Ectodermal cell (in vitro differentiated cells): ENCODE measurements around the gene RNGTT.

Experiments used
- H3K27ac ChIP-seq: 2 replicates; pipeline ENCODE4 v1.7.0; 2013; ENCODE audit warnings: mild to moderate bottlenecking, low read depth, low read length; ENCODE audit not compliant: insufficient read depth, poor library complexity, severe bottlenecking
- H3K27me3 ChIP-seq: 2 replicates; pipeline ENCODE4 v1.7.0; 2013; ENCODE audit warnings: mild to moderate bottlenecking, low read length; ENCODE audit not compliant: insufficient read depth, control insufficient read depth, poor library complexity, severe bottlenecking
- H3K36me3 ChIP-seq: one replicate; pipeline ENCODE4 v1.7.0; 2013; ENCODE audit warnings: low read length; ENCODE audit not compliant: control insufficient read depth, insufficient read depth
- H3K4me1 ChIP-seq: one replicate; pipeline ENCODE4 v1.7.0; 2013; ENCODE audit warnings: low read length; ENCODE audit not compliant: control insufficient read depth, insufficient read depth
- H3K4me3 ChIP-seq: 2 replicates; pipeline ENCODE4 v1.7.0; 2013; ENCODE audit warnings: low read depth, low read length, control low read depth; ENCODE audit not compliant: insufficient read depth
- H3K9me3 ChIP-seq: 2 replicates; pipeline ENCODE4 v1.7.0; 2013; ENCODE audit warnings: mild to moderate bottlenecking, low read length, moderate library complexity; ENCODE audit not compliant: control insufficient read depth
- WGBS, 2 experiments: methylation state at CpG; one replicate each; pipeline ENCODE4 v1.1.7; 2013; ENCODE audit warnings: missing lambda C conversion rate in 2 of 2; 5-methylcytosine and 5-hydroxymethylcytosine counted together

RNGTT gene

DNA sequence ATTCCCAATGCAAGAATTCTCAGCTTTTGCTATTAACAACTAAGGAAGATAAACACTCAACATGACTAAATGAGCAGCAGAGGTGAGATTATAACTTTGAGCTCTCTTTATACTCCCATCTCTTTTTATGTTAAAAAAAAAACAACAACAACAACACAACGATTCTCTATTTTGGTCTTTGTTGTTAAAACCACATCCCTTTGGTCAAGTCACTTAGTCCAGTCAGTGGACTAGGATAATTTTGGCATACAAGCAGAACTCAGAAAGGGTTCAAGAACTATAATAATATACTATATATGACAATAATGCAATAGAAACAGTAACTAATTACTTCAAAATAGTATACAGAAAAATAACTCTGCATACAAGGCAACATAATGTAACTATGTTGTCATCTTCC, 312.4 kb downstream of the RNGTT start:
- Histone ChIP-seq H3K4me1 (no peaks in the 10 kb centered on the region), H3K27me3 (no peaks in the 10 kb centered on the region), H3K4me3 (no peak overlapping the region), H3K27ac (no peak overlapping the region), H3K9me3 (no peaks in the 10 kb centered on the region), H3K36me3 (no peaks in the 10 kb centered on the region)
- 89 to 100% methylated on average over 1 of the region's 1 CpG for WGBS, 2 experiments

DNA sequence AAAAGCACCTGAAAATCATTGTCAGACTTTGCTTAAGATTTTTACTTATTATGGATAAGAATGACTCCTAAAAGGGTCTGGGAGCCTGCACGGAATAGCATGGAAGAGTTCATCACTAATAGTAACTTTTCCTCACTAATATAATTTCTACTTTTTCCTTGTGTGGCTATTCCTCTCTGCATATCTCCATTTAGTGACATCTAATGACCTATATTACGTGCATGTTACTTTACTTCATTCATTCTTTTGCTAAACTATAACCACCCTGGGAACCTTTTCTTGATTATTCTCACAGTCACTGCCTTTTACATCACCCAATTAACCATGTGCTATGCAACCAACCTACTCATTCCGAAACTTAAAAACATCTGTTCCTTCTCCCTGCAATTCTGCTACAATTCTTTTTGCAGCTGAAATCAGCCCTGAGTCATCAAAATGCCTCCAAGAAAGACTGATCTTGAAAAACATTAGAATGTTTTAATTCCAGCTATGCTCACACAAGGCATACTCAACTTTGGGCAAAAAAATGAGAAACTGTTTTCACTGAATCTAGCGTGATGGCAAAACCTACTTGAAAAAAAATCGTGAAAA, 313.3 kb downstream of the RNGTT start:
- WGBS, 2 experiments, result 95% methylated on average over 5 of the region's 5 CpGs
- Histone ChIP-seq H3K27me3 (no peaks in the 10 kb centered on the region), H3K9me3 (no peaks in the 10 kb centered on the region), H3K36me3 (no peaks in the 10 kb centered on the region), H3K4me1 (no peaks in the 10 kb centered on the region), H3K4me3 (no peak overlapping the region), H3K27ac (no peak overlapping the region)

DNA sequence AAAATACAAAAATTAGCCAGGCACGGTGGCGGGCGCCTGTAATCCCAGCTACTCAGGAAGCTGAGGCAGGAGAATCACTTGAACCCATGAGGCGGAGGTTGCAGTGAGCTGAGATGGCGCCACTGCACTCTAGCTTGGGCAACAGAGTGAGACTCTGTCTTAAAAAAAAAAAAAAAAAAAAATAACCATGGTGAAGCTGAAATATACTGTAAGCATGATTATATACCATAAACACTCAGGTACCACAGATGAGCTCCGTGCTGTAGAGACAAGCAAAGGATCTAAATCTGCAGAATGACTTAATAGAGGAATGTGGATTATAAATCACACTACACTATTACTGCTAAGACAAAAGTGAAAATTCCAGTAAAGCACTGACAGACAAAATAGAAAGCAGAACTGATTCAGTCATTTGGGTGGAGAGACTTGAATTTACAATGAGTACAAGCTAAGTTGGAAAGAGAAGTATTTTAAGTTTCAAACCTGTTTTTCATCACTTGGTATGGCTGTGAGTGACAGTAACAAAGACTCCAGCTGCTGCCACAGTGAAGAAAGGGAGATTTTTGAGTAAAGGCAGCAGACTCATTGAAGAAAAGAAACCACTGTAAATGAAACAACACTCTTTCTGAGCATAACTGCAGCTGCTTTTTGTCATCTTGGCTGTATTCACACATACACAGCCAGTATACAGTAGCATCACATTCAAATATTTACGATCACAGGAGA, 322.1 kb downstream of the RNGTT start:
- Histone ChIP-seq H3K36me3 (no peaks in the 10 kb centered on the region), H3K9me3 (no peaks in the 10 kb centered on the region), H3K27me3 (no peaks in the 10 kb centered on the region), H3K4me1 (peaks cover 5% of the 10 kb centered on the region), H3K27ac (no peak overlapping the region), H3K4me3 (no peak overlapping the region)
- WGBS, 2 experiments, result 90 to 93% methylated on average over 4 to 5 of the region's 7 CpGs

DNA sequence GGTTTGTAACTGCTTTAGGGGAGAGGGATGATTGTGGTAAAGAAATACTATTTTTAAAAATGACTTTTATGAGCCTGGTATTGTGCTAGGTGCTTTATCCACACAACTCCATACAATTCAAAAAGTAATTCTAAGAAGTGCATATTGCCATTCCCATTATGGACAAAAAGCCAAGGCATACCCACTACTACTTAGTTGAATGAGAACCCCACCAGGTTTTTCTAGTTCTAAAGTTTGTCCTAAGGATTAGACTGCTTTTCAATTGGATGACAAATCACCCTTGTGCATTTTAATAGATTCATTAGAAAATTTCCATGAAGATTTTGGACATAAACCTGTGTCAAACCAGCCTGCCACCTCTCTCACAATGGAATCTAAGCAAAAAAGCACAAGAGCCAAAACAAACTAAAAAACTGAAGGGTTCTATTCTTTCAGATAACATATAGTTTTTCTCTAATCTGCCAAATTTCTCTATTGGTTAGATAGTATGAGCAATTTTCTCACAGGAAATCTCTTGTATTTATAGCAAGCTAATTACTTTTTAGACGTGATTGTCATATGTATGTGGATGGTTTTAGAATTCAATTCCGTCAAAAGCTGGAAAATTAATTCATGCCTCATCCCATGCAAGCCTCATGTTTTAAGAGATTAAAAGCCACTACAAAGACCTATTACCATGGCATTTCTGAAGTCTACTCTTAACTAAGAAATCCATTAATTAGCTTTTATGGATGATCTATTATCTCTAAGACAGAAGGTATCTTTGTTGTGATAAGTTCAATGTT, 325.5 kb downstream of the RNGTT start:
- H3K4me3 ChIP-seq, result no peak overlapping the region
- WGBS, 2 experiments, result 91 to 100% methylated on average over 1 of the region's 2 CpGs
- no peaks in the 10 kb centered on the region for H3K27me3 ChIP-seq
- no peaks in the 10 kb centered on the region for H3K9me3 ChIP-seq
- no peaks in the 10 kb centered on the region for H3K36me3 ChIP-seq
- peaks cover 5% of the 10 kb centered on the region for H3K4me1 ChIP-seq
- H3K27ac ChIP-seq, result no peak overlapping the region

DNA sequence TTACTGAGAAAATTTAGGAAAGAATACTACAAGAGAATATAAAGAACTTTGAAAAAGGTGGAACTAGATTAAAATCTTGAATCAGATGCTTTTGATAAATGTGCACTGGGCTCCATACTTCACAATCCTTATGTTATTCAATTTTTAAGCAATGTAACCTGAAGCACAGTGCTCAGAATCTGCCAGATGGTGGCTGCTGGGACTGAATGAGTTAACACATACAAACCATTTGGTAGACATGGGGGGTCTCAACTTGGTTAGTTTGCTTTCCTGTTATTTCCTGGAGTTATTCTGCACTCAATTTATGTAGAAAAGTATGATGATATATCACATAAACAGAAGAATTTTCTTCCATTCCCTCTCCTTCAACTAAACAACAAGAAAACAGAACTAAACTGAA, 326.5 kb downstream of the RNGTT start:
- no peaks in the 10 kb centered on the region for H3K9me3 ChIP-seq
- H3K4me3 ChIP-seq, result no peak overlapping the region
- H3K4me1 ChIP-seq, result peaks cover 5% of the 10 kb centered on the region
- no peak overlapping the region for H3K27ac ChIP-seq
- H3K27me3 ChIP-seq, result no peaks in the 10 kb centered on the region
- H3K36me3 ChIP-seq, result no peaks in the 10 kb centered on the region

DNA sequence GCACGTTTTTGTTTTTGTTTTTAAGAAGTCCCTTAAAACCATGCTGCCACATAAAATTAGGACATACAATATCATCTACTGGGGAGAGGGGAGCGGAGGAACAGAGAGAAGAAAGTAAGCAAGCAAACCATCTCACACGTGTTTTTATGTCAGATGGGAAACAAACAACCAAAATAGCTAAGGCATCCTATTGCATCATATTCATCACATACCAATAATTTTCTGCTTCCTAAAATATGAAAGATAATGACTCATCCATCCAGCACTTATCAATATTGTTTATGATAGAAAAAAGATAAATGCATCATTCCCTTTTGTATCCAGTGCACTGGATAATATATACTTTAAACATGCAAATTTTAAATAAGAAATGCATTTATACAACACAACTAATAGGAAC, 329.6 kb downstream of the RNGTT start:
- 89 to 90% methylated on average over 1 to 3 of the region's 3 CpGs for WGBS, 2 experiments
- Histone ChIP-seq H3K36me3 (no peaks in the 10 kb centered on the region), H3K4me3 (no peak overlapping the region), H3K27ac (no peak overlapping the region), H3K4me1 (peaks cover 12% of the 10 kb centered on the region), H3K9me3 (no peaks in the 10 kb centered on the region), H3K27me3 (no peaks in the 10 kb centered on the region)

DNA sequence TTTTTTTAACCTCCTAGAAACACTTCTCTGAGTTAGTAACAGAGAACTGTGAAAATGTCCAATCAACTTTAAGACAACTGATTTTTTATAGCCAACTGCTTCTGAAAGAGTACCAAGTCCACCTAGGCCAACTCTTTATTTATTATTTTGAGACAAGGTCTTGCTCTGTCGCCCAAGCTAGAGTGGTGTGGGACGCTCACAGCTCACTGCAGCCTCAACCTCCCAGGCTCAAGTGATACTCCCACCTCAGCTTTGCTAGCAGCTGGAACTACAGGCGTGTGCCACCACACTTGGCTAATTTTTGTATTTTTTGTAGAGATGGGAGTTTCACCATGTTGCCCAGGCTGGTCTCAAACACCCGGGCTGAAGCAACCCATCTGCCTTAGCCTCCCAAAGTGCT, 331.6 kb downstream of the RNGTT start:
- Histone ChIP-seq H3K9me3 (no peaks in the 10 kb centered on the region), H3K27ac (no peak overlapping the region)
- WGBS, 2 experiments, result 85 to 94% methylated on average over 4 of the region's 4 CpGs

DNA sequence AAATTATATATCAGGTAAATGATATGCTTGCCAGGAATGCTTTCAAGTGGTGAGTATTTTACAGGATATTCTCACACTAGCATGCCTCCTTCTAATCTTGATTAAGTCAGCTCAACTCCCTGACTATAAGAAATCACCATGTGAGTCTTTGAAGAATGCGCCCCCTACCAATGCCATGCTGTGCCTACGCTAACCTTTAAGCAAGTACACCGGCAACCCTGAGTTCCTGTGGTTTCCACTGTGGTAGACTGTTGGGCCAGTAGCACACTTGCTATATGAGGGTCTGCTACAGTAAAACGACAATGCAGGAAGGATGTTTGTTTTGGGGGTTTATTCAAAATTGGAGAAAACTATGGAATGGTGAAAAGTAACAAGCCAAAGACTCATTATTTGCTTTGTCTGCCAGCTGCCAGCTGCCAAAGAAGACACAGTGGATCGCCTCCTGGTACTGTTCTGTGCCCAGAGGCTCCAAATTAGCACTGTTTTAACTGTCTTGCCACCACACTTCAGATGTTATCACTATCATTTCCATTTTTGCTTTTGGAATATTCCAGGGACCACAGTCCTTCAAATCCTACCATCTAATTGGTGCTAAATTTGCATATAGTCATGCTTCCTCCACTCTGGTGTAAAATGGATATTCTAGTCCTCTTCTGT, 333.5 kb downstream of the RNGTT start:
- Histone ChIP-seq H3K9me3 (no peaks in the 10 kb centered on the region), H3K27ac (no peak overlapping the region), H3K27me3 (no peaks in the 10 kb centered on the region), H3K4me1 (peaks cover 7% of the 10 kb centered on the region), H3K4me3 (no peak overlapping the region), H3K36me3 (no peaks in the 10 kb centered on the region)
- WGBS, 2 experiments, result 41 to 42% methylated on average over 5 of the region's 5 CpGs

More for the DNA sequence above, 331.6 kb downstream of the RNGTT start:
- Histone ChIP-seq H3K36me3 (no peaks in the 10 kb centered on the region), H3K4me1 (peaks cover 7% of the 10 kb centered on the region), H3K27me3 (no peaks in the 10 kb centered on the region), H3K4me3 (no peak overlapping the region)

DNA sequence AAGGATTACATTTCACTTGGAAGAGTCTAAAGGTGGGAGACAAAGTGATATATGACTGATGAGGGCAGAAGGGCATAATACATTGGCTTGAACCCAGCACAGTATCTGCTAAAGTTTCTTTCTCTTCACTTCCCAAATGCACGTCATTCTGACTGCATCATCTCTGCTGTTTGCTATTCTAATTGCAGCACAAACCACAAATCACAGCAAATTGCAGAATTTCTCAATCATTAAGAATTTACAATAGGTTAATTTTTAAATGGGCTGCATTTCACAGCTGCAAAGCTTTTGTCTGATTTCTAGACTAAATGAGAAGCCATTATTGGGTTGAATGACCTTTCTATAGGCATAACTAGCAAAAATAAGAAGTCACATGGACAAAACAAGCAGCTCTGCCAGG, 337.0 kb downstream of the RNGTT start:
- H3K9me3 ChIP-seq, result no peaks in the 10 kb centered on the region
- H3K4me3 ChIP-seq, result no peak overlapping the region
- H3K36me3 ChIP-seq, result no peaks in the 10 kb centered on the region
- H3K4me1 ChIP-seq, result peaks cover 7% of the 10 kb centered on the region
- 82 to 91% methylated on average over 1 of the region's 1 CpG for WGBS, 2 experiments
- no peak overlapping the region for H3K27ac ChIP-seq
- no peaks in the 10 kb centered on the region for H3K27me3 ChIP-seq

DNA sequence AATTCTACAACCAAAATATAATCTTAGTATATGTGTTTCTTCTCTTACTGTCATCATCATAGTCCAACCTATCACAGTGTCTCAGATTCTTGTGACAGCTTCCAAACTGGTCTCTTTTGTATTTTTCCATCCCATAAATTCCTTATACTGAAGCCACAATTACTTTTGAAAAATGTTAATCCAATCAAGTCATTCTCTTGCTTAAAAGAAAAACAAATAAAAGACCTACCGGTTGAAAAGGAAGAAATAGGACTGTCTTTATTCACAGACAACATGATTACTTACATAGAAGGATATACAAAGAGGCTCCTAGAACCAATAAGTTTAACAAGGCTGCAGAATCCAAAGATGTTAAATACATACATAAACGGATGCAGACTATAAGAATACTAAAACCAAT, 339.9 kb downstream of the RNGTT start:
- no peaks in the 10 kb centered on the region for H3K4me1 ChIP-seq
- no peak overlapping the region for H3K27ac ChIP-seq
- H3K4me3 ChIP-seq, result no peak overlapping the region
- no peaks in the 10 kb centered on the region for H3K27me3 ChIP-seq
- no peaks in the 10 kb centered on the region for H3K9me3 ChIP-seq
- H3K36me3 ChIP-seq, result no peaks in the 10 kb centered on the region
- WGBS, 2 experiments, result 87 to 100% methylated on average over 1 of the region's 2 CpGs
